Measurements from ENCODE around the gene ITPK1. TPM values are rescaled to one million over a fixed set of nuclear protein-coding genes. Genes with fewer than 3 reads are reported as not detected.
"Not testable (repeated sequence)": the region's sequence is repeated elsewhere in the genome, so short reads cannot be mapped to it uniquely, and the experiment has no call there.

ITPK1 gene
- total RNA-seq, 1 donor from 2014 or later = 43.0 TPM

GRCh38 chr14:93148979-93149378 is 33.3 kb upstream of the ITPK1 start:
- H3K9me3 Mint-ChIP-seq = no peaks in the 10 kb centered on the region
- H3K27ac Mint-ChIP-seq = no peak overlapping the region
- no peaks in the 10 kb centered on the region for H3K4me1 Mint-ChIP-seq
- POLR2A ChIA-PET = no interaction called here
- DNase-seq (no peak), ATAC-seq (ENCODE audit: low read depth) (no peak)
- intact Hi-C loops (cut with micrococcal nuclease) = no loop called here
- H3K4me3 Mint-ChIP-seq = no peak overlapping the region
- no peaks in the 10 kb centered on the region for H3K36me3 Mint-ChIP-seq (ENCODE audit: low read depth)
- CTCF ChIA-PET = no interaction called here
- peaks cover 3% of the 10 kb centered on the region for H3K27me3 Mint-ChIP-seq
- TF ChIP-seq CTCF (IDR thresholded peaks at IDR 0.05) = no peak

DNA sequence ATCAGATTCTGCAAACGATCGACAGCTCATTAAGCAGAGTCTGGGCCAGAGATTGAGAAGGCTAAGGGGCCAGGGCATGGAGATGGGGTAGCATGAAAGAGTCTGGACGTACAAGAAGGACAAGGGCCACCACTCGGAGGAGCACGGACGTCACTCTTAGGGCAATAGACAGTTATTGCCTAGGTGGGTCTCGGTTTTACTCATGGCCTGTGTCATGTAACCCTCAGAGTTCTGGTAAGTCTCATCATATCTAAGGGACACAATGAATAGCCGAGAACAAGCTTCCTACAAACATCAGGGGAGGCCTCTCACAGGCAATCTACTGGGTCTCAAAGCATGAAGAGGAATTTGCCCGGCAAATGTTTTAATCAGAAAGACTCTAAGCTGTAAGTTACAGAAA is 30.4 kb upstream of the ITPK1 start:
- DNase-seq (no peak), ATAC-seq (ENCODE audit: low read depth) (no peak)
- intact Hi-C loops (cut with micrococcal nuclease) = no loop called here
- no peaks in the 10 kb centered on the region for H3K9me3 Mint-ChIP-seq
- no peak for TF ChIP-seq CTCF (IDR thresholded peaks at IDR 0.05)
- H3K27me3 Mint-ChIP-seq = no peaks in the 10 kb centered on the region
- no peak overlapping the region for H3K4me3 Mint-ChIP-seq
- no peaks in the 10 kb centered on the region for H3K4me1 Mint-ChIP-seq
- no peak overlapping the region for H3K27ac Mint-ChIP-seq
- ChIA-PET CTCF (interaction anchor here (1.2 kb wide), 1 partner anchor 33 kb away, joined by 3 read pairs; no protein-coding TSS in a partner anchor), POLR2A (no interaction called here)
- no peaks in the 10 kb centered on the region for H3K36me3 Mint-ChIP-seq (ENCODE audit: low read depth)

- H3K9me3 Mint-ChIP-seq = no peaks in the 10 kb centered on the region
- no peaks in the 10 kb centered on the region for H3K27me3 Mint-ChIP-seq
- H3K36me3 Mint-ChIP-seq (ENCODE audit: low read depth) = no peaks in the 10 kb centered on the region
- H3K4me1 Mint-ChIP-seq = peaks cover 3% of the 10 kb centered on the region
- no peak for ATAC-seq (ENCODE audit: low read depth)
- ChIA-PET CTCF (no interaction called here), POLR2A (no interaction called here)
- DNase-seq = no peak
- no peak for TF ChIP-seq CTCF (IDR thresholded peaks at IDR 0.05)
- intact Hi-C loops (cut with micrococcal nuclease) = no loop called here
- no peak overlapping the region for H3K4me3 Mint-ChIP-seq
- no peak overlapping the region for H3K27ac Mint-ChIP-seq
Observed at GRCh38 chr14:93142854-93143652, 27.3 kb upstream of the ITPK1 start.

GRCh38 chr14:93137864-93138263 is 22.1 kb upstream of the ITPK1 start:
- Mint-ChIP-seq H3K36me3 (ENCODE audit: low read depth) (no peaks in the 10 kb centered on the region), H3K4me1 (peaks cover 3% of the 10 kb centered on the region), H3K4me3 (no peak overlapping the region), H3K27me3 (no peaks in the 10 kb centered on the region), H3K27ac (no peak overlapping the region), H3K9me3 (no peaks in the 10 kb centered on the region)
- DNase-seq (no peak), ATAC-seq (ENCODE audit: low read depth) (no peak)
- no peak for TF ChIP-seq CTCF (IDR thresholded peaks at IDR 0.05)
- ChIA-PET POLR2A (interaction anchor here (1.5 kb wide), 1 partner anchor 30 kb away, joined by 4 read pairs; no protein-coding TSS in a partner anchor), CTCF (interaction anchor here (0.5 to 2.7 kb wide), 3 partner anchors 24 to 399 kb away, joined by 3 to 22 read pairs (median 18); no protein-coding TSS in a partner anchor)
- intact Hi-C loops (cut with micrococcal nuclease) = no loop called here

DNA sequence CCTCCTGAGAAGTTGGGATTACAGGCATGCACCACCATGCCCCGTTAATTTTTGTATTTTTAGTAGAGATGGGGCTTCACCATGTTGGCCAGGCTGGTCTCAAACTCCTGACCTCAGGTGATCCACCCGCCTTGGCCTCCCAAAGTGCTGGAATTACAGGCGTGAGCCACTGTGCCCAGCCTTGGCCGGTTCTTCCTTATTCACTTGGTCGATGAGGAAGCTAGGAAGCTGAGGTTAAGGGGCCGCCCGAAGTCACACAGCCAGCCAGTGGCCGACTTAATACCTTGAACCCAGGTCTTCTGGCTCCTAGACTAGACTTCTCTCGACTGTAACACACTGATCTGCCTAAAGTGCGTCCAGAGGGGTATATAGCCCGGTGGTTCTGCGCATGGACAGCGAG is 20.8 kb upstream of the ITPK1 start:
- CTCF ChIA-PET; H3K36me3 Mint-ChIP-seq (ENCODE audit: low read depth); POLR2A ChIA-PET; H3K27me3 Mint-ChIP-seq; H3K4me1 Mint-ChIP-seq; H3K27ac Mint-ChIP-seq; intact Hi-C loops (cut with micrococcal nuclease); ATAC-seq (ENCODE audit: low read depth); H3K4me3 Mint-ChIP-seq; H3K9me3 Mint-ChIP-seq; DNase-seq: not testable (repeated sequence)

Data from activated B cell treated with CpG ODN at 0.5 μM for 24 hours (primary cell).